ENCODE data around the gene MAPK12.
A peak's percentile ranks its signal among the peaks of the same experiment; 100 is the strongest.

MAPK12 gene

GRCh38 chr22:50309601-50309991, 48.1 kb upstream of the MAPK12 start:
- peaks cover 64% of the 10 kb centered on the region for H3K4me1 ChIP-seq (ENCODE audit: insufficient read depth, low read length, poor library complexity, severe bottlenecking)
- peak overlapping the region; percentile 67 for H3K4me2 ChIP-seq (ENCODE audit: low read depth, low read length, poor library complexity, severe bottlenecking)
- H3K27me3 ChIP-seq (ENCODE audit: insufficient read depth, low read length, poor library complexity, severe bottlenecking), result no peaks in the 10 kb centered on the region
- peaks cover 26% of the 10 kb centered on the region for H3K79me2 ChIP-seq (ENCODE audit: insufficient read depth, low read length)
- peaks cover 7% of the 10 kb centered on the region for H4K20me1 ChIP-seq (ENCODE audit: insufficient read depth, low read length, poor library complexity, severe bottlenecking)
- H3K9ac ChIP-seq (ENCODE audit: low read depth, low read length, poor library complexity, severe bottlenecking), result peak overlapping the region; percentile 34
- H3K9me2 ChIP-seq (replicated peaks; ENCODE audit: low read depth, low read length), result no peaks in the 10 kb centered on the region
- H2AFZ ChIP-seq (ENCODE audit: low read length), result no peak overlapping the region
- H3F3A ChIP-seq (ENCODE audit: low read depth), result 0 out of 2 replicates have a peak, but pooled peaks cover 5% of the 10 kb centered on the region
- H3K4me3 ChIP-seq (ENCODE audit: low read length, poor library complexity, severe bottlenecking), result no peak overlapping the region
- H3K9me3 ChIP-seq (ENCODE audit: insufficient read depth, low read depth, low read length), result no peaks in the 10 kb centered on the region
- no peak for TF ChIP-seq EZH2phosphoT487 (IDR thresholded peaks at IDR 0.05; ENCODE audit: borderline replicate concordance)
- TF ChIP-seq, protein P1, sequence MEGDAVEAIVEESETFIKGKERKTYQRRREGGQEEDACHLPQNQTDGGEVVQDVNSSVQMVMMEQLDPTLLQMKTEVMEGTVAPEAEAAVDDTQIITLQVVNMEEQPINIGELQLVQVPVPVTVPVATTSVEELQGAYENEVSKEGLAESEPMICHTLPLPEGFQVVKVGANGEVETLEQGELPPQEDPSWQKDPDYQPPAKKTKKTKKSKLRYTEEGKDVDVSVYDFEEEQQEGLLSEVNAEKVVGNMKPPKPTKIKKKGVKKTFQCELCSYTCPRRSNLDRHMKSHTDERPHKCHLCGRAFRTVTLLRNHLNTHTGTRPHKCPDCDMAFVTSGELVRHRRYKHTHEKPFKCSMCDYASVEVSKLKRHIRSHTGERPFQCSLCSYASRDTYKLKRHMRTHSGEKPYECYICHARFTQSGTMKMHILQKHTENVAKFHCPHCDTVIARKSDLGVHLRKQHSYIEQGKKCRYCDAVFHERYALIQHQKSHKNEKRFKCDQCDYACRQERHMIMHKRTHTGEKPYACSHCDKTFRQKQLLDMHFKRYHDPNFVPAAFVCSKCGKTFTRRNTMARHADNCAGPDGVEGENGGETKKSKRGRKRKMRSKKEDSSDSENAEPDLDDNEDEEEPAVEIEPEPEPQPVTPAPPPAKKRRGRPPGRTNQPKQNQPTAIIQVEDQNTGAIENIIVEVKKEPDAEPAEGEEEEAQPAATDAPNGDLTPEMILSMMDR (conservative IDR thresholded peaks at IDR 0.05; ENCODE audit: low read length), result no peak
- no peaks in the 10 kb centered on the region for H3K36me3 ChIP-seq (ENCODE audit: insufficient read depth, low read length)

DNA sequence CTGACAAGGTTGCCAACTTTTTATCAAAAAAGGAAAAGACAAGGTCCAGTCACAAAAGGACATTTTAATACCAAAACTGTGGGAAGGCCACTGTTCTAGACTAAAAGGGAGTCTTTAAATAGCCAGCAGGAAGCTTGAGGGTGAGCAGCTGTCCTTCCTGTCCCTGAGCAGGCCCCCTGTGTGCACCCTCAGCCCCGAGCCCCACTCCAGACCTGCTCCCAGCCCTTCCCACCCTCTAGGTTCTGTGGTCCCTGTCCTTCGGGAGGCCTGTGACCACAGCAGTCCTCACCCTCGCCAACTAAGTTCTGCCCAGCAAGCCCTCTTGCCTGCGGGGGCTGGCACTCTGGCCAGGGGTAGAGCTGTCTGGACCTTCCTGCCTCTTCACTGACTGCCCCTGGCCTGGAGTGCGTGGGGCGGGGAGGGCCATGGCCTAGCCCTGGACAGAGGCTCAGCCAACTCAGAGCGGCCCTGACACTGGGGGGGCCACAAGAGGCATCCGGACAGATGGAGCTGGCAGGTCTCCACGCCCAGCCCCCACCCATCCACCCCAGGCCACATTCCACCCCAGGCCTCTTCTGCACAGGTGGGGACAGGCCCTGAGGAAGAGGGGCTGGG, 47.6 kb upstream of the MAPK12 start:
- Histone ChIP-seq H3F3A (ENCODE audit: low read depth) (0 out of 2 replicates have a peak, but pooled peaks cover 5% of the 10 kb centered on the region), H3K9me2 (replicated peaks; ENCODE audit: low read depth, low read length) (no peaks in the 10 kb centered on the region), H3K4me3 (ENCODE audit: low read length, poor library complexity, severe bottlenecking) (peak overlapping the region; percentile 31), H3K27me3 (ENCODE audit: insufficient read depth, low read length, poor library complexity, severe bottlenecking) (no peaks in the 10 kb centered on the region), H4K20me1 (ENCODE audit: insufficient read depth, low read length, poor library complexity, severe bottlenecking) (peaks cover 7% of the 10 kb centered on the region), H3K36me3 (ENCODE audit: insufficient read depth, low read length) (no peaks in the 10 kb centered on the region), H3K9me3 (ENCODE audit: insufficient read depth, low read depth, low read length) (no peaks in the 10 kb centered on the region), H3K9ac (ENCODE audit: low read depth, low read length, poor library complexity, severe bottlenecking) (peak overlapping the region; percentile 34), H3K79me2 (ENCODE audit: insufficient read depth, low read length) (peaks cover 28% of the 10 kb centered on the region), H3K4me1 (ENCODE audit: insufficient read depth, low read length, poor library complexity, severe bottlenecking) (peaks cover 67% of the 10 kb centered on the region), H2AFZ (ENCODE audit: low read length) (no peak overlapping the region), H3K4me2 (ENCODE audit: low read depth, low read length, poor library complexity, severe bottlenecking) (peak overlapping the region; percentile 67)
- no peak for TF ChIP-seq EZH2phosphoT487 (IDR thresholded peaks at IDR 0.05; ENCODE audit: borderline replicate concordance)
- TF ChIP-seq, protein P1 (conservative IDR thresholded peaks at IDR 0.05; ENCODE audit: low read length), result no peak

GRCh38 chr22:50308597-50308935, 47.1 kb upstream of the MAPK12 start:
- H3K27me3 ChIP-seq (ENCODE audit: insufficient read depth, low read length, poor library complexity, severe bottlenecking), result no peaks in the 10 kb centered on the region
- H2AFZ ChIP-seq (ENCODE audit: low read length), result no peak overlapping the region
- H3K4me2 ChIP-seq (ENCODE audit: low read depth, low read length, poor library complexity, severe bottlenecking), result peak overlapping the region; percentile 67
- H3K9ac ChIP-seq (ENCODE audit: low read depth, low read length, poor library complexity, severe bottlenecking), result peak overlapping the region; percentile 34
- 0 out of 2 replicates have a peak, but pooled peaks cover 5% of the 10 kb centered on the region for H3F3A ChIP-seq (ENCODE audit: low read depth)
- H4K20me1 ChIP-seq (ENCODE audit: insufficient read depth, low read length, poor library complexity, severe bottlenecking), result peaks cover 9% of the 10 kb centered on the region
- H3K9me2 ChIP-seq (replicated peaks; ENCODE audit: low read depth, low read length), result no peaks in the 10 kb centered on the region
- H3K4me3 ChIP-seq (ENCODE audit: low read length, poor library complexity, severe bottlenecking), result peak overlapping the region; percentile 31
- H3K4me1 ChIP-seq (ENCODE audit: insufficient read depth, low read length, poor library complexity, severe bottlenecking), result peaks cover 67% of the 10 kb centered on the region
- TF ChIP-seq, protein P1 (conservative IDR thresholded peaks at IDR 0.05; ENCODE audit: low read length), result no peak
- TF ChIP-seq EZH2phosphoT487 (IDR thresholded peaks at IDR 0.05; ENCODE audit: borderline replicate concordance), result no peak
- peaks cover 34% of the 10 kb centered on the region for H3K79me2 ChIP-seq (ENCODE audit: insufficient read depth, low read length)
- no peaks in the 10 kb centered on the region for H3K9me3 ChIP-seq (ENCODE audit: insufficient read depth, low read depth, low read length)
- H3K36me3 ChIP-seq (ENCODE audit: insufficient read depth, low read length), result no peaks in the 10 kb centered on the region
